Measurements from ENCODE around the gene RACK1.
"Not testable (repeated sequence)": the region's sequence is repeated elsewhere in the genome, so short reads cannot be mapped to it uniquely, and the experiment has no call there.

GRCh38 chr5:181267907-181268306 is 24.2 kb upstream of the RACK1 start:
- TF ChIP-seq CTCF (IDR thresholded peaks at IDR 0.05; ENCODE audit: low read depth, low read length, poor library complexity, severe bottlenecking); EZH2phosphoT487 (IDR thresholded peaks at IDR 0.05; ENCODE audit: borderline replicate concordance, low read length): not testable (repeated sequence)

Measured in DOHH2 (cell line).